T follicular helper cell (primary cell): ENCODE results near the gene TBC1D12.

Source experiments
- DNase-seq: peaks from one replicate; pipeline ENCODE4 v3.0.0-alpha.2; 2020; ENCODE audit warnings: low read depth

TBC1D12 gene

DNA sequence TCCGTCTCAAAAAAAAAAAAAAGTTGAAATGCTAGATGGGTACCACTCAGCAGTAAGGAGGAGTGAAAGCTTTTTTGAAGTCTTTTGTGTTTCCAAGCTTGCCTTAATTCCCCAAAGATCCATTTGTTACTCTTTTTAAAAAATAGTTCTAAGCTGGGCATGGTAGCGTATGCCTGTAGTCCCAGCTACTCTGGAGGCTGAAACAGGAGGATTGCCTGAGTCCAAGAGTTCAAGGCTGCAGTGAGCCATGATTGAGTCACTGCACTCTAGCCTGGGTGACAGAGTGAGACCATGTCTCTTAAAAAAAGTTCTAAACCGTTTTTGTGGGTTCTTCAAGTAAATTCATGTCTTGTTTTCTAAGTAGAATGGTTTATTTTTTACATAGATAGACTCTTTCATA, 5.3 kb downstream of the TBC1D12 start:
- DNase-seq = no peak

DNA sequence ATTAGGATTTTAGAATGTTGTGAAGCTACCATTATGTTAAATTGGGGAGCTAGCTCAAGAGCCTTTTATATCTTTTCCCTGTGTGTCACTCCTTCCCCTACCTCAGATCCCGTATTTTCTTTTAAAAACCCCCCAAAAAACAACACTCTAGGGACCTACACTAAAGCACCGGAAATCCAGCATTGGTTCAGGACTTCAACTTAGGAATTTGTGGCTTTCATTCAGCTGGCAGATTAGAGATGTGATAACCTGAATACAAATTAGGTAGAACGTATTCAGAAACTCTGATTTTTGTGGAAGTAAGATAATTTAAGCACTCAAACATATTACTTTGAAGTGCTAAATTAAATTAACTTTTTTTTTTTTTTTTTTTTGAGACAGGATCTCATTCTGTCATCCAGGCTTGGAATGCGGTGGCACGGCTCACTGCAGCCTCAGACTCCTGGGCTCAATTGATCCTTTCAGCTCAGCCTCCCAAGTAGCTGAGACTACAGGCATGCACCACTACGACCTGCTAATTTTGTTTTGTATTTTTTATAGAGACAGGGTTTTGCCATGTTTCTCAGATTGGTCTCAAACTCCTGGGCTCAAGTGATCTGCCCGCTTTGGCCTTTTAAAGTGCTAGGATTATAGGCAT, 6.8 kb downstream of the TBC1D12 start:
- no peak for DNase-seq

DNA sequence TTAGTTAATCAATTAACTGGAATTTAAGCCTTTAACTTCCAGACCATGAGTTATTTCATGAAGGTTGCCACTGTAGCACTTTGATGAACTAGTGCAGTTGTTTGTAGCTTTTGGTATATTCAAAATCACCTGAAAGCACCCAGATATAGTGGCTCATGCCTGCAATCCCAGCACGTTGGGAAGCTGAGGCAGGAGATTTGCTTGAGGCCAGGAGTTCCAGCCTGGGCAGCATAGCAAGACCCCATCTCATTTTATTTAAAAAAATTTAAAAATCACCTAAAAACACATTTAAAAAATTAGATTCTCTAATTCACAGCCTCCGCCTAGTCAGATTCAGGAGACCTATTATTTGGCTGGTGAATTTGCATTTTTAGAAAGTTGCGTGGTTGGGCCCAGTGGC, 9.0 kb downstream of the TBC1D12 start:
- no peak for DNase-seq

DNA sequence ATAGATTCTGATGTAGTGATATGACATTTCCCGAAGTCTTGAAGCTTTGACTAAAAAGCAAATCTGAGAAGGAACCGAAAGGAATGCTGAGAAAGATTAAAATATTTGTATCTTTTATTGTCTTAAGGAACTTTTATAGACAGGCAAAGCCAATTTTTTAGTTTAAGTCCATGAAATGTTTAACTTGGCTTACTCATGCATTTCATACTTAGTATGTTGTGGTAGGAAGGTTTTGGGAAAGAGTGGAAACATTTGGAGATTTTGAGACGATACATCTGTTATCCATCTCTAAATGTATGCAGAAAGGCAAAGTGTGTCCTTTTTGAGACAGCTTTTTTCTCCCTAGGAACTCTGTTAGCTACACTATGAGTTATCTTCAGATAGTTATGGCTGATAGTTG, 10.1 kb downstream of the TBC1D12 start:
- no peak for DNase-seq

DNA sequence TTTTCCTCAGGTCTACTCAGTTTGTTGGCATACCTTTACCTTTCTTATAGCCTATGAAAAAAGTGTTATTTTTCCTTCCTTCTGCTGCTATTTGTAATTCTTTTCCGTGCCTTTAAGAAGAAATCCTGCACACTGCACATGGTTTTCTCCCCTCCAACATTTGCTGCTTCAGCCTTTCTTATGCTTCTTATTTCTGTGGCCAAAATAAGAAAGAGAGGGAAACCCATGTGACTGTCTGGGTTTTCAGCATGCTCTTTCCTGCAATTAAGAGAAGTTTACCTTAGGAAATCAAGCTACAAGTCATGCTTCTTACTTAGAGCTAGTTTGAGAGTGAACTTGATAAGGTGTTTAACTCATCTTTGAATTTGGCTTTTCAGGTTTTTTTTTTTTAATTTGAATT, 11.0 kb downstream of the TBC1D12 start:
- no peak for DNase-seq

DNA sequence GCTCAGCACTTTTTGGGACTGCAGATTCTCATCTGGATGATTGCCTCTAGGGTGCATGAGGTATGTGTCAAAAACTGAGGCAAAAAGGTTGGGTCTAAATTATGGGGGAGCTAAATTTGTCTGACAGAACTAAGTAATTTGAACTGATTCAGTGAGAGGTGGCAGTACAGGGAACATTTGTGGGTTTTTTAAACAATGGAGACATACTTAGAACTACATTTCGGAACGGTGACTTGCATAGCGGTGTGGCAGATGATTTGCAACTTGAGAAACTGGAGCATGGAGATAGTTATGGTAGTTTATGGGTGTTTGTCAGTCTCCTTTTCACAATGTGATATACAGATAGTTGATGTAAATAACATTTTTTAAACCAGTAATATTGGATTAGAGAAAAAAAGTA, 14.6 kb downstream of the TBC1D12 start:
- DNase-seq = no peak

DNA sequence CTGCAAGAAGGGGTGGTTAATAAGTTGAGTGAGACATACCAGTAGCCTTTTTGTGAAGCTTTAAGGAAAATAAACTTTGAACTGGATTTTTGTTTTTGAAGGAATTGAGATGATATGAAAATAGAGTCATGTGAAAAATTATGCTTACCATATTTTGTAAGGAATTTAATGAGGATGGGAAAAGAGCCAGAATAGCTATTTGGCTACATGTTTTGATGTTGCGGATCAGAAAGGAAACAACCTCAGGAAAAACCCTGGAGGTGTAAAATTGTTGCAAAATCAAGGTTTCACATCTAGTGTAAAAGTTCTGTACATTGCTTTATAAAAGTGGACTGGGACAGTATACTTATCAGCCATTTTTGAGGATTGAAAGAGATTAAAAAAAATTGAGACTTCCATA, 15.0 kb downstream of the TBC1D12 start:
- no peak for DNase-seq

DNA sequence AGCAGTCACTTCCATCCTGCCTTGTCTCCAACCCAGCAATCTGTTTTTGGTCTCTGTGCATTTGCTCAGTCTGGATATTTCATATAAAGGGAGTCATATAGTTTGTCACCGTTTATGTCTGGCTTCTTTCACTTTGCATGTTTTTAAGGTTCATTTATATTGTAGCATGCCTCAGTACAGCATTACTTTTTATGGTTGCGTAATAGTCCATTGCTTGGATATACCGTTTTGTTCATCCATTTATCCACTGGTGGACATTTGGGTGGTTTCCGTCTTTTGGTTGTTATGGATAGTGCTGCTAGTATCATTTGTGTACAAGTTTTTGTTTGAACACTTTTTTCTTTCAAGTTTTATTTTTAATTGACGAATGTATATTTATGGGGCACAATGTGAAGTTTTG, 18.2 kb downstream of the TBC1D12 start:
- DNase-seq = no peak

DNA sequence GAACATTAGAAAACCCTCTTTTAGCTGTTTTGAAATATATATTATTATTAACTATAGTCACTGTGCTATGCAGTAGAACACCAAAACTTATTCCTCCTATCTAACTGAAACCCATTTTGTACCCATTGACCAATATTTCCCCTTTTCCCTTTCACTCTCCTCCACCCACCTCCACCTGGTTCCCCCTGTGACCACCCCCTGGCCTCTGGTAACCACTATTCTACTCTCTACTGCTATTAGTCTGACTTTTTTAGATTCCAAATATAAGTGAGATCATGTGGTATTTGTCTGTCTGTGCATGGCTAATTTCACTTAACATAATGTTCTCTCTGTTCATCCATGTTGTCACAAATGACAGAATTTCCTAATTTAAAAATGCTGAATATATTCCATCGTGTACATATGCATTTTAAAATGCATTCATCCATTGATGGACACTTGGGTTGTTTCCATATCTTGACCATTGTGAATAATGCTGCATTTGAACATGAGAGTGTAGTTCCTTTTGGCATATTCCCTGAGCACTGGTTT, 18.7 kb downstream of the TBC1D12 start:
- no peak for DNase-seq

DNA sequence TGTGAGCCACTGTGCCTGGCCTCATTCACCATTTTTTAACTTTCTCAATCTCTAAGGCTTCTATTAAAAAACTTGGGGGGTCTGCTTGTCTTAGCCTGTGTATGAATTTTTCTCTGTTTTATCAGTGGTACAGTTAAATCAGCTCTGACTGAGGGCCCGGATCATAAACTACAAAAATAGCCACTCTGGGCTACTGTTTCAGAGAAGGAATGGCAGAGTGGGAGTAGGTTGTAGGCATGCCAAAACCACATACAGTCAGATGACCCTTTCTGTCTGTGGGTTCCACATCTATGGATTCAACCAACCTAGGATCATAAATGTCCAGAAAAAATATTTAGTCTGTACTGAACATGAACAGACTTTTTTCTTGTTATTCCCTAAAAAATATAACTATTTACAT, 21.3 kb downstream of the TBC1D12 start:
- DNase-seq = no peak

DNA sequence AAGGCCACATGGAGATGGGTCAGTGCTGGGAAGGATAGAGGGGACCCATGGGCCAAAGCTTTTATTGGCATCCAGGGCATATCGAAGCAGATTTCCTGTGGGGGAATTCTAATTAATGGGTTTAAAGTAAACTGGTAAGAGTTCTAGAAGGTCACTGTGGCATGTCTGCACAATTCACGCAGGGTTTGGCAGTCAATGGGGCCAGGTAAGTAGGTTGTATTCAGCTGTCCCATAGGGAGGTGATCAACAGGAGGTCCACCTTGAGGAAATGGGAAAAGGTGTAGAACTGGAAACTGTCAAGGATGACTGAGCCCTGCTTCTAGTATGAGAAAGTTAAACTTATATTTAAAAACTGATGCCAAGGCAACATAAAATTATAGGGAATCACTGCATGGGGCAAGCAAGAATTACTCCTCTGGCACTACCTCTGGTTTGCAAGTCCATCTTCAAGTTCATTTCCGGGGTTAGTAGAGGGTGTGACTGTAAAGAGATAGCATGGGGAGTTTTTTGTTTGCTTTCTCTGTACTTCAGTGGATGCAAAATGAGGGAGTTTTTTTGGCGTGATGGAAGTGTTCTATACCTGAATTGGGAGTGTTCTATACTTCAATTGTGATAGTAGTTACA, 22.5 kb downstream of the TBC1D12 start:
- DNase-seq = no peak

DNA sequence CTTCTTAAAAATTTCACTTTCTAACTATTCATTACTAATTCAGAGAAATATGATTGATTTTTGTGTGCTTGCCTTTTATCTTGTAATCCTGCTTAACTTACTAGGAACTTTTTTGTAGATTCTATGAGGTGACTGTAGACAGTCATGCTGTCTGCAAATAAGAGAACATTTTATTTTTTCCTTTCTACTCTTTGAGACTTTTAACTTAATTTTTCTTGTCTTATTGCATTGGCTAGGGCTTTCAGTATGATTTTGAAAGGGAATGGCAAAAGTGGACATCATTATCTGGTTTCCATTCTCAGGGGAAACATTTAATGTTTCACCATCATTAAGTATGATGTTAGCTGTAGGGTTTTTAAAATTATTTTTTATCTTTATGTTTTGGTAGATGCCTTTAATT, 23.6 kb downstream of the TBC1D12 start:
- DNase-seq = no peak

DNA sequence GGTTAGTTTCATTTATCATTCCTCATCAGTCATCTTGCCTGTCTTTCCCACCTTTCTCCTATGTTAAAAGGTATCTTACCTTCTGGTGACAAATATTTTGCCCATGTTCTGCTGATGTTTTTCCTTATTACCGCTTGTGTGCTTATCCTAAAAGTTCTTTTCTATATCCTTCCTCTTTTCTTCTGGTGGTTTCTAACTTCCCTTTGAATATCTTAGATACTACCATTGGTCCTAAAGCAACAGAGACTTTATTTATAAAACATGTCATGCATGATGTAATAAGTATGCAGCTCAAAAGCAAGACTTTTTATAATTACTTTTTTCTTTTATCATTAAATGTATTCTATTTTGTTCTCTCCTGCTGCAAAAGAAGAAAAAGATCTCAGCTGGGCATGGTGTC, 24.8 kb downstream of the TBC1D12 start:
- DNase-seq = no peak

DNA sequence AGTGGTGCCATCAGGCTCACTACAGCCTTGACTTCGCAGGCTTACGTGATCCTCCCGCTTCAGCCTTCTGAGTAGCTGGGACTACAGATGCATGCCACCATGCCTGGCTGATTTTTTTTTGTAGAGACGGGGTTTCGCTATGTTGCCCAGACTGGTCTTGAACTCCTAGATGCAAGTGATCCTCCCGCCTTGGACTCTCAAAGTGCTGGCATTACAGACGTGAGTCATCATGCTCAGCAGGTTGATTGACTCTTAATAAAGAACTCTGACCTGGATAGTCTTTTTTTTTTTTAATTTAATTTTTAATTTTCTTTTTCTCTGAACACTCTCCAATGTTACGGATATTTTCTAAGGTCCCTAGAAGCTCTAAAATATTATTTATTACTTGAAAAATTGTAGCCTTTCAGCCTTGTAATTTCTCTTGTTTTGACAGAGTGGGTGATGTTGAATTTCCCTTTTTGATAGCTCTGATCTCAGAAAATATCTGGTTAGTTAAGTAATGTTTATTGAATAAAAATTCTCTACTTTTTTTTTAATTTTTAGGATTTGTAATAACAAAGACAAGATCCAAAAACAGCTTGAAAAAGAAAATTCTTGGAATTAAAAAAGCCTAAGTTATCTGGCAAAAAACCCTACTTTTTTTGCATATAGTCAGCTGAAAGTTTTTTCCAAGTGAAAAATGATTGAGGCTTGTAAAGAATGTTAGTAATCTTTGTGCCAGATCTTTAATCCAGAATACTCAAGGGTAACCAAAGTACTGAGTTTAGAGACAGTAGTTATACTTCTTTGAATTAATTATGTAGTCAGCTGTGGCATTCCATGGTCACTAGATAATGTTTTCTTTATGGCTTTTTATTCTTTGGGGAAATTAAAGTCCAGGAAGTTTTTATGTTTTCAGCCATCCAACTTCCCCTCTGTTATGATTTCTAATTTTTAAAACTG, 26.7 kb downstream of the TBC1D12 start:
- DNase-seq = no peak

DNA sequence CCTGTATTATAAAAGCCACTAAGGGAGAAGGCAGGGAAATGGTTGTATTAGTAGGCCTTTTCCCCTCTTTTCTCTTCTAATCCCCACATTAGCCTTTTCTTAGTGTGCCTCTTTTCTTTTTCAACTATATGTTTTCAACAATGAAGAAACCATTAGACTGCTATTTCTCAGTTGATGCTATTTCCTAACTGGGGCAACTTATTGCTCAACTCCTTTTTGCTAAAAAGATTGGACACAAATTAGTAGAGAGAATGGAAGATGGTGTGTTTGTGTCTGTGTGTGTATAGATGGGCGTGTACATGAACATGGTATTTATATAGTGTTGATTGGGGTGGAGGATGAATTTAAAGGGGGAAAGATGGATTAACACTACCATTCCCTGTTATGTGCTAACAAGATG, 28.4 kb downstream of the TBC1D12 start:
- DNase-seq = no peak

DNA sequence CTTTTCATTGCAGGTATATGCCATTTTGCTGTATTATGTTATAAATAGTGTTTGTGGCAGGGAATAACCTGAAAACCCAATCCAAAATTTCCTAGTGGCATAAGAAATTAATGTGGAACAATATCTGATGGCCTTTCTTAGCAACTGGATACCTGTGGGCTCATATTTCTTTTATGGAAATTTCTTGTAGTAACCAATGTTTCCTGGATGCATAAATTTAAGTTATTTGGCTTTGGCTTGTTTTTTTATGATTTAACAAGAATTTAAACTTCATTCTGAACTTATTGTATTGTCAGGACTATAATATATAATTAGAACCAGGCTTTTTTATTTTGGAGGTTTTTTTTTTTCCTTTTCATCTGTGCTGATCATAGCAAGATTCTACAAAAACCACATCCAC, 30.1 kb downstream of the TBC1D12 start:
- no peak for DNase-seq

DNA sequence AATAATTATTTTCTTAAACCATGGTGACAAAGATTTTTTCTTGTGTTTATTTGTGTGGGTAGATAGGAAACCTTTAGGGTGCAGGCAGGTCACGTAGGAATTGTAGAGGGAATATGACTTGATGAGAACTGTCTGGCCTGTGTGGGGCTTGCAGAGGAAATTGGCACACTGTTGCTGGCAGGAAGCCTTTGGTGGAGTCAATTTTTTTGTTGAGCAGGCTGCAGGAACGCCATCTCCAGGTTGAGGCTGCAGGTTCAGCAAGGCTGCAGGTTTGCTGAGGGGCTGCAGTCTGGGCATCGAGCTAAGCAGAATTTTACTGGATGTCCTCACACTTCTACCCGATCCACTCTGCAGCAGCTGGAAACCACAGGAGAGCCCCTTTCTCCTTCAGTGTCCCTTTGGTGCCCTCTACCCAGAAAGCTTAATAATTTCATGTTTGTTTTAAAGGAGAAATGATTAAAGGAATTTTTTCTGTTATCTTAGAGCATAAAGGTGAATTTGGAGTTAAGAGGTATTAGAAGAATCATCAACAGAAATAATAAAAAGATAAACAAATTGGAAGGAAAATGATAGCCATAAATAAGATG, 37.0 kb downstream of the TBC1D12 start:
- no peak for DNase-seq

DNA sequence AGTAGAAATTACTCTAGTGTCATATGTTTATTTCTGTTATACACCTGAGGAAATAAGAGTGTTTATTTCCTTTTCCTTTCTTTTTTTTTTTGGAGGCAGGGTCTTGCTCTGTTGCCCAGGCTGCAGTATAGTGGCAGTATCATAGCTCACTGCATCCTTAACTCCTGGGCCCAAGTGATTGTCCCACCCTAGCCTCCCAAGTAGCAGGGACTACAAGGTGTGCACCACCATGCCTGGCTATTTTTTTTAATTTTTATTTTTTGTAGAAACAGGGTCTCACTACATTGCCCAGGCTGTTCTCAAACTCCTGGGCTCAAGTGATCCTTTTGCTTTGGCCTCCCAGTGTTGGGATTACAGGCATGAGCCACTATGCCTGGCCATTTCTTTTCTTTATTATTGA, 37.8 kb downstream of the TBC1D12 start:
- DNase-seq = no peak

DNA sequence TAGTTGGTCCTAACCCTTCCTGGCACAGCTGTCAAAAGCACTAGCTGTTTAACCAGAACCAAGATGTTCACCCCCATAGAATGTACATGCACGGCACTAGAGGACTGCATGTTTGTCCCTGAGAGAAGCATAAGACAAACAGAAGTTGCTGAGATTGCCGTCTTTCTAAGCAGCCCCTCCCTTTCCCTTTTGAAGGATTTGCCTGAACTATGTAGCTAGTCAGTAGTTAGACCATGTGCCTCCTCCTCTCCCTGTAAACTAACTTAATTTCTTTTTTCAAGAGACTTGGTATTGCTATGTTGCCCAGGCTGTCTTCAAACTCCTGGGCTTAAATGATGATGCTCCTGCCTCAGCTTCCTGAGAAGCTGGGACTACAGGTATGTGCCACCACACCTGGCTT, 40.7 kb downstream of the TBC1D12 start:
- DNase-seq = no peak

DNA sequence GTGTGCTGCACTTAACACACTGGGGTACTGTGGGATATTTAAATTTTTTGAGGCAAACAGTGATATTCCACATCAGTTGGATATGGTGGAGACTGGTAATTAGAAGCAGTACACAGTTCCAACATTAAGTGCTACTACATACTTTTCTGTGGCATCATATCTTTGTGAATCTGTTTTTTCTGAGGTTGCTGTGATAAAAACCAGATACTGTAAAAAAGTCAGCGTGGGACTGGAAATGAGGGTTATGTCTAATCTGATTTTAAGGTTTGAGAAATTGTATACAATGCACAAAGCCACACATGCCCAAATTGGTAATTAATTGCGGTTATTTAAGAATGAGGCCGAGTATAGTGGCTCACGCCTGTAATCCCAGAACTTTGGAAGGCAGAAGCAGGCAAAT, 41.2 kb downstream of the TBC1D12 start:
- no peak for DNase-seq

DNA sequence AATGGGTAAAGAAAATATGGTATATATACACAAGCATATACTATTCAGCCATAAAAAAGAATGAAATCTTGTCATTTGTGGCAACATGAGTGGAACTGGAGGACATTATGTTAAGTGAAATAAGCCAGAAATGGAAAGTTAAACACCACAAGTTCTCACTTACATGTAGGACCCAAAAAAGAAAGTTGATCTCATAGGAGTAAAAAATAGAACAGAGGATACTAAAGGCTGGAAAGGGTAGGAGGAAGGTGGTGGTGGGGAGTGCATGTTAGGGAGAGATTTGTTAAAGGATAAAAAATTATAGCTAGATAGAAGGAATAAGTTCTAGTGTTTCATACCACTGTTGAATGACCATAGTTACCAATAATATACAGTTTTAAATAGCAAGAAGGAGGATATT, 48.4 kb downstream of the TBC1D12 start:
- no peak for DNase-seq

DNA sequence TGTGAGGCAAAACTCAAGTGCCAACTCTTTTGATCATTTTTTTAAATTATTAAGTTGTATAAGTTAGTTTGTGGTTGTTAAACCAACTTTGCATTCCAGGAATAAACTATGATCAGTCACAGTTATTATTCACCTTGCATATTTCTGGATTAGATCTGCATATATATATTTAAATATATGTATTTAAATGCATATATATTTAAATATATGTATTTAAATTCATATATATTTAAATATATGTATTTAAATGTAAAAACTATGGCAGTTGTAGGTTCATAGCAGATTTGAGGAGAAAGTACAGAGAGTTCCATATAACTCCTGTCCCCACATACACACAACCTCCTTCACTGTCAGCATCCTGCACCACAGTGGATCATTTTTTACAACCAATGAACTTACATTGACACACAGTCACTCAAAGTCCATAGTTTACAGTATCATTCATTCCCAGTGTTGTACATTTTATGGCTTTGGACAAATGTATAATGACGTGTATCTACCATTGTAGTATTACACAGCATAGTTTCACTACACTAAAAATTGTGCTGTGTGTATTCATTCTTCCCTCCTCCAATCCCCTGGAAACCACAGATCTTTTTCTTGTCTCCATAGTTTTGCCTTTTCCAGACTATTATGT, 49.7 kb downstream of the TBC1D12 start:
- no peak for DNase-seq
